Tibial nerve (tissue), 4 donors: ENCODE data around the gene FGD2. TPM values are rescaled to one million over a fixed set of nuclear protein-coding genes. Genes with fewer than 3 reads are reported as not detected.
A peak's percentile ranks its signal among the peaks of the same experiment; 100 is the strongest.

Experiments used
- DNase-seq, 2 donors: peaks; one replicate each; pipeline ENCODE4 v3.0.0-alpha.2; 2019; ENCODE audit warnings: low spot score in 2 of 2
- H3K27ac ChIP-seq, 4 donors: fragments of 200-600 bp; sonication (generic) in 3 of 4; one replicate each; pipeline ENCODE4 v1.5.1; 2017 to 2019; ENCODE audit warnings: mild to moderate bottlenecking in 1 of 4
- H3K27me3 ChIP-seq, 2 donors: fragments of 200-600 bp; sonication (generic) in 1 of 2; one replicate each; pipeline versions ENCODE4 v1.5.1 to v1.6.0; 2017 to 2019
- H3K36me3 ChIP-seq, 3 donors: fragments of 200-600 bp; sonication (generic); one replicate each; pipeline ENCODE4 v1.5.1; 2018 to 2019
- H3K4me1 ChIP-seq, 4 donors: fragments of 200-600 bp; sonication (generic) in 3 of 4; one replicate each; pipeline ENCODE4 v1.5.1; 2017 to 2019
- H3K4me3 ChIP-seq, 4 donors: fragments of 200-600 bp; sonication (generic) in 3 of 4; one replicate each; pipeline ENCODE4 v1.5.1; 2017 to 2019; ENCODE audit warnings: mild to moderate bottlenecking in 1 of 4, moderate library complexity in 1 of 4
- H3K9me3 ChIP-seq, 4 donors: fragments of 200-600 bp; sonication (generic) in 3 of 4; one replicate each; pipeline ENCODE4 v1.5.1; 2017 to 2019
- EP300 ChIP-seq, 2 donors: sonication (generic); formaldehyde crosslinking; IDR thresholded peaks; one replicate each; pipeline ENCODE4 v1.6.1; 2017; ENCODE audit warnings: antibody characterized with exemption in 2 of 2, mild to moderate bottlenecking in 1 of 2
- POLR2A ChIP-seq, 2 donors: fragments of 450-650 bp; IDR thresholded peaks; one replicate each; pipeline ENCODE4 v1.6.1; 2017; ENCODE audit warnings: antibody characterized with exemption in 2 of 2, mild to moderate bottlenecking in 2 of 2, moderate library complexity in 2 of 2
- WGBS, 2 donors: methylation state at CpG; one replicate each; pipeline ENCODE4 v1.1.5; 2018; 5-methylcytosine and 5-hydroxymethylcytosine counted together
- total RNA-seq, 4 donors: library from RNA; depleted of rRNA; stranded (reverse); fragments of >200 nt; gene quantifications; one replicate each; pipeline ENCODE4 v1.1.0, GENCODE V29; 2016
- TF ChIP-seq, protein P1 (sequence below), 5 experiments: fragments of 200-600 bp in 3 of 5; fragments of 450-650 bp in 2 of 5; sonication (generic) in 3 of 5; IDR thresholded peaks; one replicate each; pipeline ENCODE4 v1.5.1; 2016 to 2019; ENCODE audit warnings: antibody characterized with exemption in 5 of 5, mild to moderate bottlenecking in 3 of 5, moderate library complexity in 2 of 5

FGD2 gene
- total RNA-seq, 4 donors from 2014 or later, result 40.9 to 182 (median 48.5) TPM

DNA sequence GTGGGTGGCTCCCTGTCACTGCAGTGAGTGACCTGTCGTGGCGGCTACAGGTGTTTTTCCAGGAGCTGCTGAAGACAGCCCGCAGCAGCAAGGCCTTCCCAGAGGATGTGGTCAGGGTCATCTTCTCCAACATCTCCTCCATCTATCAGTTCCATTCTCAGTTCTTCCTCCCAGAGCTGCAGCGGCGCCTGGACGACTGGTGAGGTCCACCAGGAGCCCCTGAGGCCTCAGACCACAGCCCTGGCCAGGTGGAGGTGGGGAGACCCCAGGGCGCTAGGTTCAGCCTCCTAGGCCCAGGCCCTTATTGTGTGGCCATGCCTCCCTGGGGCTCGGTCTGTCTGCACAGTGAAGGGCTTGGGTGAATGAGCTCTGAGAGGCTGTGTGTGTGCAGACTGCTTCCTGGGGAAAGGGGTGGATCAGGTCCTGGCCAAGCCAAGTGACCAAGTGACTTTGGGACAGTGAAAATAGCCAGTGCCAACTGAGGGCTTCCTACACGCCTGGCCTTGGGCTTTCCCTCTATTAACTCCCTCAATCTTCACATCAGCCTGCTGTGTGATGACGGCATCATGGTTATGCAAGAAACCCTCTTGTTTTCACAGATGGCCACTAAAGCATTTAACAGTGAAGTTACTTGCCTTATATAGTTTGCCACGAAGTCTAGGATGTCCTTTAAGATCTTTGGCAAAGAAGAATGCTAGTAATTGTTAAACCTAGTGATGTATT is 6.4 kb downstream of the FGD2 start:
- TF ChIP-seq, protein P1, sequence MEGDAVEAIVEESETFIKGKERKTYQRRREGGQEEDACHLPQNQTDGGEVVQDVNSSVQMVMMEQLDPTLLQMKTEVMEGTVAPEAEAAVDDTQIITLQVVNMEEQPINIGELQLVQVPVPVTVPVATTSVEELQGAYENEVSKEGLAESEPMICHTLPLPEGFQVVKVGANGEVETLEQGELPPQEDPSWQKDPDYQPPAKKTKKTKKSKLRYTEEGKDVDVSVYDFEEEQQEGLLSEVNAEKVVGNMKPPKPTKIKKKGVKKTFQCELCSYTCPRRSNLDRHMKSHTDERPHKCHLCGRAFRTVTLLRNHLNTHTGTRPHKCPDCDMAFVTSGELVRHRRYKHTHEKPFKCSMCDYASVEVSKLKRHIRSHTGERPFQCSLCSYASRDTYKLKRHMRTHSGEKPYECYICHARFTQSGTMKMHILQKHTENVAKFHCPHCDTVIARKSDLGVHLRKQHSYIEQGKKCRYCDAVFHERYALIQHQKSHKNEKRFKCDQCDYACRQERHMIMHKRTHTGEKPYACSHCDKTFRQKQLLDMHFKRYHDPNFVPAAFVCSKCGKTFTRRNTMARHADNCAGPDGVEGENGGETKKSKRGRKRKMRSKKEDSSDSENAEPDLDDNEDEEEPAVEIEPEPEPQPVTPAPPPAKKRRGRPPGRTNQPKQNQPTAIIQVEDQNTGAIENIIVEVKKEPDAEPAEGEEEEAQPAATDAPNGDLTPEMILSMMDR (IDR thresholded peaks at IDR 0.05), result no peak
- no peak for TF ChIP-seq POLR2A (IDR thresholded peaks at IDR 0.05)
- peak in 1 of 2 donors; percentile 41 for TF ChIP-seq EP300 (IDR thresholded peaks at IDR 0.05)
- H3K4me3 ChIP-seq, result no peak overlapping the region
- H3K27me3 ChIP-seq, result no peaks in the 10 kb centered on the region
- no peaks in the 10 kb centered on the region for H3K36me3 ChIP-seq
- peak in 1 of 2 donors; percentile 37 for DNase-seq
- H3K27ac ChIP-seq, result no peak overlapping the region
- 76 to 80% methylated on average over 11 of the region's 11 CpGs for WGBS, 2 donors
- H3K4me1 ChIP-seq, result no peaks in the 10 kb centered on the region
- H3K9me3 ChIP-seq, result no peaks in the 10 kb centered on the region

DNA sequence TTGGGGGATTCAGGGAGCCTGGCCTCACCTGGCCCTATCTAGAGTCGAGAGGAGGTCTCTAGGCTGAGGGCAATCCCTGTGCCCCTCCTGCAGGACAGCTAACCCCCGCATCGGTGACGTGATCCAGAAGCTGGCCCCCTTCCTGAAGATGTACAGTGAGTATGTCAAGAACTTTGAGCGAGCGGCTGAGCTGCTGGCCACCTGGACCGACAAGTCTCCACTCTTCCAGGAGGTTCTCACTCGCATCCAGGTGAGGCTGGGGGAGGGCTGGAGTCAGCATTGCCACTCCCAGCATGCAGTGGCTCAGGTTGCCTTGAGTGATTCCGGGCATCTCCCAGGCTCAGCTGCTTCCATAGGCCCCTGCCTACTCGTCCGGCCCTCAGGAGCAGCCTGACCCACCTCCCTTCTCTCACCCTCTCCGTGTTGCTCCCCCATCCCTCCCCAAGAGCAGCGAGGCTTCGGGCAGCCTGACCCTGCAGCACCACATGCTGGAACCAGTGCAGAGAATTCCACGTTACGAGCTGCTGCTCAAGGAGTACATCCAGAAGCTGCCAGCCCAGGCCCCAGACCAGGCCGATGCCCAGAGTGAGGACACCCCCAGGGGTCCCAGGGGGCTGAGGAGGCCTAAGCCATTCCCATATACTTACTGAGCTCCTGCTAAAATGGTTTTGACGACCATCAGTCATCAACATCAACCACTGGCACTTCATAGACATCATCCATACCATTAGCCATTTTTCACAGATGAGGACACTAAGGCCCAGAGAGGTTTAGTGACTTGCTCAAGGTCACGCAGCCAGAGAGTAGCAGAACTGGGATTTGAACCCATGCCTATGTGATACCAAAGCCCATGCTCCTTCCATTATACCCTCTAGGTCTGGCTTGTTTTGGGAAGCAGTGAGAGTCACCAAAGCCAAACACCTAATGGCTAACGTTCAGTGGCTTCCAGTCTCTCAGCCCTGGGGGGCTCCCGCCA is 8.3 kb downstream of the FGD2 start:
- Histone ChIP-seq H3K27me3 (no peaks in the 10 kb centered on the region), H3K27ac (no peak overlapping the region), H3K36me3 (no peaks in the 10 kb centered on the region), H3K4me1 (peaks cover 0 to 10% (median 4%) of the 10 kb centered on the region in 4 donors), H3K9me3 (no peaks in the 10 kb centered on the region), H3K4me3 (no peak overlapping the region)
- DNase-seq, result no peak
- TF ChIP-seq POLR2A (IDR thresholded peaks at IDR 0.05) (no peak), EP300 (IDR thresholded peaks at IDR 0.05) (no peak)
- TF ChIP-seq, protein P1 (IDR thresholded peaks at IDR 0.05), result no peak
- WGBS, 2 donors, result 86 to 87% methylated on average over 19 to 20 of the region's 21 CpGs

DNA sequence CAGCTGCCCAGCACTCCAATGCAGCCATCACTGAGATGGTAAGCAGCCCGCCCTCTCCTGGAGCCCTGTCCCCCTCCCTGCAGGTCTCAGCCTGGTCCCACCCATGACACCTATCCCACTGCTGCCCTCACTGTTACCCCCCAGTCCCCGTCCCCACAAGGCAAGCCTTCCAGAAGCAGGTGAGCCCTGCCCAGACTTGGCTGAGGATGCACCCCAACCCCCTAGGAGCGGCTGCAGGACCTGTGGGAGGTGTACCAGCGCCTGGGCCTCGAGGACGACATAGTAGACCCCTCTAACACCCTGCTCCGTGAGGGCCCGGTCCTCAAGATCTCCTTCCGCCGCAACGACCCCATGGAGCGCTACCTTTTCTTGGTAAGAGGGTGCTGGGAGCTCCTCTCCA is 9.2 kb downstream of the FGD2 start:
- 92 to 94% methylated on average over 12 of the region's 12 CpGs for WGBS, 2 donors
- no peak for DNase-seq
- no peaks in the 10 kb centered on the region for H3K36me3 ChIP-seq
- no peak overlapping the region for H3K4me3 ChIP-seq
- no peak overlapping the region for H3K27ac ChIP-seq
- no peak for TF ChIP-seq POLR2A (IDR thresholded peaks at IDR 0.05)
- TF ChIP-seq, protein P1 (IDR thresholded peaks at IDR 0.05), result no peak
- no peak for TF ChIP-seq EP300 (IDR thresholded peaks at IDR 0.05)
- H3K4me1 ChIP-seq, result peaks cover 0 to 15% (median 4%) of the 10 kb centered on the region in 4 donors
- H3K9me3 ChIP-seq, result no peaks in the 10 kb centered on the region
- H3K27me3 ChIP-seq, result no peaks in the 10 kb centered on the region

DNA sequence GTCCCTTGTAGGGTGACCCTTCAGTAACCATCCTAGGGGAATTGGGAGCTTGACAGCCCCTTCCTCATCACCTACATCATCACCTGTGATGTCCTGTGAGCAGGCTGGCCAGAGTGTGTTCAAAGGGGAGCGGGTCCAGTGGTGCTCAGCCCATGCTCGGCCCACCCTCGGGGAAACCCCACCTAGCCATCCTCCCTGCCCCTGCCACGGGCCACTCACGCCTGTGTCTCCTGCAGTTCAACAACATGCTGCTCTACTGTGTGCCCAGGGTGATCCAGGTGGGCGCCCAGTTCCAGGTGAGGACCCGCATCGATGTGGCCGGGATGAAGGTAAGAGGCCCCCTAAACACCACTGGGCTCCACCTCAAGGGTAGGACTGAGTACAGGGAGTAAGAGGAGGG is 10.1 kb downstream of the FGD2 start:
- Histone ChIP-seq H3K27ac (no peak overlapping the region), H3K4me1 (peaks cover 0 to 15% (median 4%) of the 10 kb centered on the region in 4 donors), H3K4me3 (no peak overlapping the region), H3K9me3 (no peaks in the 10 kb centered on the region), H3K27me3 (no peaks in the 10 kb centered on the region), H3K36me3 (no peaks in the 10 kb centered on the region)
- no peak for DNase-seq
- 90% methylated on average over 7 to 9 of the region's 9 CpGs for WGBS, 2 donors
- TF ChIP-seq EP300 (IDR thresholded peaks at IDR 0.05), result no peak
- no peak for TF ChIP-seq POLR2A (IDR thresholded peaks at IDR 0.05)
- TF ChIP-seq, protein P1 (IDR thresholded peaks at IDR 0.05), result no peak
